ENCODE data around the gene CYP1B1.
"Not testable (repeated sequence)": the region's sequence is repeated elsewhere in the genome, so short reads cannot be mapped to it uniquely, and the experiment has no call there.

CYP1B1 gene

GRCh38 chr2:38032946-38033345 is 43.0 kb downstream of the CYP1B1 start:
- DNase-seq (ENCODE audit: low spot score), result no peak

DNA sequence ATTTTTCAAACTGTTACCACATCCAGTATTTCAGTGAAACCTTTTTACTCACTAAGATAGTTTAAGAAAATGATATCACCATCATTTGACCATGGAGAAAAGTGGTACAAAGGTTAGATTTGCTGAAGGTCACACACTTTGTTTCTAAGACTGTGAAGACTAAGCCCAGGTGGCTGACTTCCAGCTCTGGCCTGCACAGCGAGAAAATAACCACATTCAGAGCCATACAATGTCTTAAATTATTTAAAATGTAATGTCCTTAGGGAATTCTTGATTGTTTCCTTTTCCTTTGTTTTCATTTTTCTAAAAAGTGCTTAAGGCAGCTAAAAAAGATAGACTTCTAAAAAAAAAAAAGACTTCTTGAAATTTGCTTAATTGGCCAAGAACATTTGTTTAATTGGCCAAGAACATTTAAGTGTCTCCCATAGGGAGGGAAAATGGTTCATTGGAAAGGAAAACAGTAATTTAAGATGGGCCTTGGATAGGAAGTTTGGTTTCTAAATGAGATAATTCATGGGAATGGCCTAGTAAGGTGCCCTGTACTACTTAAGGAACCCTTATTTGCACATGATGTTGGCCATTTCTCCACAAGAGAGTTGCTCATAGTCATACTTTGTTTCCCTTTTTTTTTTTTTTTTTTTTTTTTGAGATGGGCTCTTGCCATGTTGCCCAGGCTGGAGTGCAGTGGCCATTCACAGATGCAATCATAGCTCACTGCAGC is 45.2 kb downstream of the CYP1B1 start:
- DNase-seq (ENCODE audit: low spot score), result no peak

- no peak for DNase-seq (ENCODE audit: low spot score)
Measured at GRCh38 chr2:38029512-38029911, 46.4 kb downstream of the CYP1B1 start.

DNA sequence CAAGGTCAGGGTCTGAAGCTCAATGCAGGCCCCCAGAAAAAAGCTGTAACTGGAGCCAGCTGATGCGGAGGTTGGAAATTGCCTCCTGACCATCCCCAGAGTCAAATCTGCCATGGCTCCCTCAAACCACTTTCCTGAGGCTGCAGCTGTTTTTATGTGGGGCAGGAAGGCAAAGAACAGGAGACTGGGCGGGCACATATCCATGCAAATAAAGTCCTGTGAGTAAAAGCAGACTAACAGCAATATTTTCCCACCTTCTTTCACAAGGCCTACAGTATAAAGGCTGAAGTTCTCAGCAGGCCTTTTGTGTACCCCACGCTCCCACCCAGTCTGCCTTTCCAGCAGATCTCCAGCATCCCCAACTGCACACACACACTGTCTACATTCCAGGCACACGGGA is 47.1 kb downstream of the CYP1B1 start:
- DNase-seq (ENCODE audit: low spot score), result no peak

- no peak for DNase-seq (ENCODE audit: low spot score)
Measured at GRCh38 chr2:38026846-38027245, 49.1 kb downstream of the CYP1B1 start.

DNA sequence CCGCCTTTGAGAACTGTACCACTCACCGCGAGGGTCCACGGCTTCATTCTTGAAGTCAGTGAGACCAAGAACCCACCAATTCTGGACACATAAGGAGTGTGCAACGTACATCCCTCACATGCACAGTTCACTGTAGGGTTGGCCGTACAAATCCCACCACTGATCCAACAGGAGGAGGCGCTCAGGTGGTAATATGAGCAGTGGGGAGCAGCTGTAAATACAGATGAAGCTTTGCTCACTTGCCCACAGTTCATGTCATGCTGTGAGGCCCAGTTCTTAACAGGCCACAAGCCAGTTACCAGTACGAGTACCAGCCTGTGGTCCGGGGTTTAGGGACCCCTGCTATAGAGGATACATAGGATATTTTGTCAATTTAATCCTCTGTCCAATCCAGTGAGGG is 54.4 kb downstream of the CYP1B1 start:
- no peak for DNase-seq (ENCODE audit: low spot score)

DNA sequence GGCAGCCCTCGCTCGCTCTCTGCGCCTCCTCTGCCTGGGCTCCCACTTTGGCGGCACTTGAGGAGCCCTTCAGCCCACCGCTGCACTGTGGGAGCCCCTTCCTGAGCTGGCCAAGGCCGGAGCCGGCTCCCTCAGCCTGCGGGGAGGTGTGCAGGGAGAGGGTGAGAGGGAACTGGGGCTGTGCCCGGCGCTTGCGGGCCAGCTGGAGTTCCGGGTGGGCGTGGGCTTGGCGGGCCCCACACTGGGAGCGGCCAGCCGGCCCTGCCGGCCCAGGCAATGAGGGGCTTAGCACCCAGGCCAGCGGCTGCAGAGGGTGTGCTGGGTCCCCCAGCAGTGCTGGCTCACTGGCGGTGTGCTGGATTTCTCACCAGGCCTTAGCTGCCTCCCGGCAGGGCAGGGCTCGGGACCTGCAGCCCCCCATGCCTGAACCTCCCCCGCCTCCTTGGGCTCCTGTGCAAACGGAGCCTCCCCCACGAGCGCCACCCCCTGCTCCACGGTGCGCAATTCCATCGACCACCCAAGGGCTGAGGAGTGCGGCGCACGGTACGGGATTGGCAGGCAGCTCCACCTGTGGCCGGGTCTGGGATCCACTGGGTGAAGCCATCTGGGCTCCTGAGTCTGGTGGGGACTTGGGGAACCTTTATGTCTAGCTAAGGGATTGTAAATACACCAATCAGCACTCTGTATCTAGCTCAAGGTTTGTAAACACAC is 55.4 kb downstream of the CYP1B1 start:
- not testable (repeated sequence) for DNase-seq (ENCODE audit: low spot score)

GRCh38 chr2:38017836-38018235 is 58.1 kb downstream of the CYP1B1 start:
- DNase-seq (ENCODE audit: low spot score), result no peak
